ENCODE data around the gene ZNF484. TPM values are rescaled to one million over a fixed set of nuclear protein-coding genes. Genes with fewer than 3 reads are reported as not detected.
A peak's percentile ranks its signal among the peaks of the same experiment; 100 is the strongest.
"Not testable (repeated sequence)": the region's sequence is repeated elsewhere in the genome, so short reads cannot be mapped to it uniquely, and the experiment has no call there.

The ZNF484 gene
- total RNA-seq, 1 experiment from 2014 or later, result 10.6 TPM

GRCh38 chr9:92829420-92829819 is 48.4 kb downstream of the ZNF484 start:
- DNase-seq, result no peak
- Histone ChIP-seq H3K27me3 (ENCODE audit: control insufficient read depth, insufficient read depth, low read length) (no peaks in the 10 kb centered on the region), H3K4me3 (ENCODE audit: insufficient read depth, low read depth, low read length) (no peak overlapping the region), H3K36me3 (replicated peaks; ENCODE audit: control insufficient read depth, insufficient read depth, low read length) (no peaks in the 10 kb centered on the region)

GRCh38 chr9:92825065-92825464 is 52.8 kb downstream of the ZNF484 start:
- not testable (repeated sequence) for DNase-seq; H3K36me3 ChIP-seq (replicated peaks; ENCODE audit: control insufficient read depth, insufficient read depth, low read length); H3K27me3 ChIP-seq (ENCODE audit: control insufficient read depth, insufficient read depth, low read length); H3K4me3 ChIP-seq (ENCODE audit: insufficient read depth, low read depth, low read length)

GRCh38 chr9:92820964-92821363 is 56.9 kb downstream of the ZNF484 start:
- Histone ChIP-seq H3K27me3 (ENCODE audit: control insufficient read depth, insufficient read depth, low read length) (no peaks in the 10 kb centered on the region), H3K36me3 (replicated peaks; ENCODE audit: control insufficient read depth, insufficient read depth, low read length) (no peaks in the 10 kb centered on the region), H3K4me3 (ENCODE audit: insufficient read depth, low read depth, low read length) (no peak overlapping the region)
- DNase-seq, result no peak

- H3K36me3 ChIP-seq (replicated peaks; ENCODE audit: control insufficient read depth, insufficient read depth, low read length); H3K4me3 ChIP-seq (ENCODE audit: insufficient read depth, low read depth, low read length); DNase-seq; H3K27me3 ChIP-seq (ENCODE audit: control insufficient read depth, insufficient read depth, low read length): not testable (repeated sequence)
Measured at GRCh38 chr9:92819898-92820297, 57.9 kb downstream of the ZNF484 start.

- H3K27me3 ChIP-seq (ENCODE audit: control insufficient read depth, insufficient read depth, low read length), result peaks cover 53% of the 10 kb centered on the region
- H3K36me3 ChIP-seq (replicated peaks; ENCODE audit: control insufficient read depth, insufficient read depth, low read length), result not testable (repeated sequence)
- peak; percentile 66 for DNase-seq
- peak overlapping the region; percentile 61 for H3K4me3 ChIP-seq (ENCODE audit: insufficient read depth, low read depth, low read length)
Measured at GRCh38 chr9:92809629-92810326, 68.1 kb downstream of the ZNF484 start.

GRCh38 chr9:92808726-92809451 is 68.9 kb downstream of the ZNF484 start:
- peaks cover 53% of the 10 kb centered on the region for H3K27me3 ChIP-seq (ENCODE audit: control insufficient read depth, insufficient read depth, low read length)
- H3K4me3 ChIP-seq (ENCODE audit: insufficient read depth, low read depth, low read length), result peak overlapping the region; percentile 61
- no peaks in the 10 kb centered on the region for H3K36me3 ChIP-seq (replicated peaks; ENCODE audit: control insufficient read depth, insufficient read depth, low read length)
- DNase-seq, result peak; percentile 88

GRCh38 chr9:92807757-92808725 is 69.8 kb downstream of the ZNF484 start:
- Histone ChIP-seq H3K4me3 (ENCODE audit: insufficient read depth, low read depth, low read length) (peak overlapping the region; percentile 61), H3K36me3 (replicated peaks; ENCODE audit: control insufficient read depth, insufficient read depth, low read length) (no peaks in the 10 kb centered on the region), H3K27me3 (ENCODE audit: control insufficient read depth, insufficient read depth, low read length) (peaks cover 53% of the 10 kb centered on the region)
- peak; percentile 70 for DNase-seq

GRCh38 chr9:92807031-92807756 is 70.6 kb downstream of the ZNF484 start:
- Histone ChIP-seq H3K27me3 (ENCODE audit: control insufficient read depth, insufficient read depth, low read length) (peaks cover 53% of the 10 kb centered on the region), H3K36me3 (replicated peaks; ENCODE audit: control insufficient read depth, insufficient read depth, low read length) (no peaks in the 10 kb centered on the region), H3K4me3 (ENCODE audit: insufficient read depth, low read depth, low read length) (no peak overlapping the region)
- peak; percentile 46 for DNase-seq

GRCh38 chr9:92804727-92805126 is 73.1 kb downstream of the ZNF484 start:
- no peak overlapping the region for H3K4me3 ChIP-seq (ENCODE audit: insufficient read depth, low read depth, low read length)
- no peak for DNase-seq
- H3K27me3 ChIP-seq (ENCODE audit: control insufficient read depth, insufficient read depth, low read length), result peaks cover 36% of the 10 kb centered on the region
- no peaks in the 10 kb centered on the region for H3K36me3 ChIP-seq (replicated peaks; ENCODE audit: control insufficient read depth, insufficient read depth, low read length)

GRCh38 chr9:92798358-92798757 is 79.5 kb downstream of the ZNF484 start:
- Histone ChIP-seq H3K36me3 (replicated peaks; ENCODE audit: control insufficient read depth, insufficient read depth, low read length) (no peaks in the 10 kb centered on the region), H3K27me3 (ENCODE audit: control insufficient read depth, insufficient read depth, low read length) (no peaks in the 10 kb centered on the region)
- no peak for DNase-seq

GRCh38 chr9:92796337-92796804 is 81.5 kb downstream of the ZNF484 start:
- not testable (repeated sequence) for H3K4me3 ChIP-seq (ENCODE audit: insufficient read depth, low read depth, low read length); DNase-seq; H3K36me3 ChIP-seq (replicated peaks; ENCODE audit: control insufficient read depth, insufficient read depth, low read length); H3K27me3 ChIP-seq (ENCODE audit: control insufficient read depth, insufficient read depth, low read length)

More at GRCh38 chr9:92798358-92798757, 79.5 kb downstream of the ZNF484 start:
- H3K4me3 ChIP-seq (ENCODE audit: insufficient read depth, low read depth, low read length), result no peak overlapping the region

- DNase-seq, result no peak
- no peaks in the 10 kb centered on the region for H3K27me3 ChIP-seq (ENCODE audit: control insufficient read depth, insufficient read depth, low read length)
- no peaks in the 10 kb centered on the region for H3K36me3 ChIP-seq (replicated peaks; ENCODE audit: control insufficient read depth, insufficient read depth, low read length)
- no peak overlapping the region for H3K4me3 ChIP-seq (ENCODE audit: insufficient read depth, low read depth, low read length)
Measured at GRCh38 chr9:92795598-92796336, 82.1 kb downstream of the ZNF484 start.

All from H7 (cell line).